ENCODE results near the gene VAV2.

GRCh38 chr9:133963166-133963565, 29.0 kb downstream of the VAV2 start:
- no peak for TF ChIP-seq POLR2A (IDR thresholded peaks at IDR 0.05)
- no peak for TF ChIP-seq CTCF (IDR thresholded peaks at IDR 0.05)
- TF ChIP-seq POLR2AphosphoS5 (IDR thresholded peaks at IDR 0.05): no peak

Measured in breast epithelium (tissue), 3 donors.